Esophagus squamous epithelium (tissue), 4 donors: ENCODE results near the gene SRD5A3.

Experiments used
- POLR2A ChIP-seq, 4 donors: fragments of 450-650 bp; IDR thresholded peaks; one replicate each; pipeline ENCODE4 v1.6.1; 2017; ENCODE audit warnings: antibody characterized with exemption in 4 of 4, mild to moderate bottlenecking in 4 of 4, moderate library complexity in 3 of 4
- TF ChIP-seq, protein P1 (sequence below), 6 experiments: fragments of 450-650 bp in 4 of 6; fragments of 200-600 bp in 2 of 6; sonication (generic) in 2 of 6; IDR thresholded peaks; one replicate each; pipeline ENCODE4 v1.5.1; 2016 to 2019; ENCODE audit warnings: antibody characterized with exemption in 6 of 6, mild to moderate bottlenecking in 4 of 6, moderate library complexity in 4 of 6

DNA sequence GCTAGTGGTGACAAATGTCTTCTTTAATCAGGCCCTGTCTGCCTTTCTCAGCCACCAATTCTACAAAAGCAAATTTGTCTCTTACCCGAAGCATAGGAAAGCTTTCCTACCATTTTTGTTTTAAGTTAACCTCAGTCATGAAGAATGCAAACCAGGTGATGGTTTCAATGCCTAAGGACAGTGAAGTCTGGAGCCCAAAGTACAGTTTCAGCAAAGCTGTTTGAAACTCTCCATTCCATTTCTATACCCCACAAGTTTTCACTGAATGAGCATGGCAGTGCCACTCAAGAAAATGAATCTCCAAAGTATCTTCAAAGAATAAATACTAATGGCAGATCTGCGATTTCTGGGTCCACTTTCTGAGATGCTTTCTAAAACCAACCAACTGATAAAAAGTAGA, 23.9 kb downstream of the SRD5A3 start:
- TF ChIP-seq, protein P1, sequence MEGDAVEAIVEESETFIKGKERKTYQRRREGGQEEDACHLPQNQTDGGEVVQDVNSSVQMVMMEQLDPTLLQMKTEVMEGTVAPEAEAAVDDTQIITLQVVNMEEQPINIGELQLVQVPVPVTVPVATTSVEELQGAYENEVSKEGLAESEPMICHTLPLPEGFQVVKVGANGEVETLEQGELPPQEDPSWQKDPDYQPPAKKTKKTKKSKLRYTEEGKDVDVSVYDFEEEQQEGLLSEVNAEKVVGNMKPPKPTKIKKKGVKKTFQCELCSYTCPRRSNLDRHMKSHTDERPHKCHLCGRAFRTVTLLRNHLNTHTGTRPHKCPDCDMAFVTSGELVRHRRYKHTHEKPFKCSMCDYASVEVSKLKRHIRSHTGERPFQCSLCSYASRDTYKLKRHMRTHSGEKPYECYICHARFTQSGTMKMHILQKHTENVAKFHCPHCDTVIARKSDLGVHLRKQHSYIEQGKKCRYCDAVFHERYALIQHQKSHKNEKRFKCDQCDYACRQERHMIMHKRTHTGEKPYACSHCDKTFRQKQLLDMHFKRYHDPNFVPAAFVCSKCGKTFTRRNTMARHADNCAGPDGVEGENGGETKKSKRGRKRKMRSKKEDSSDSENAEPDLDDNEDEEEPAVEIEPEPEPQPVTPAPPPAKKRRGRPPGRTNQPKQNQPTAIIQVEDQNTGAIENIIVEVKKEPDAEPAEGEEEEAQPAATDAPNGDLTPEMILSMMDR (IDR thresholded peaks at IDR 0.05), result no peak
- TF ChIP-seq POLR2A (IDR thresholded peaks at IDR 0.05), result no peak
